ENCODE measurements around the gene ITGAL.
A peak's percentile ranks its signal among the peaks of the same experiment; 100 is the strongest.
"Not testable (repeated sequence)": the region's sequence is repeated elsewhere in the genome, so short reads cannot be mapped to it uniquely, and the experiment has no call there.

Gene ITGAL

GRCh38 chr16:30457256-30457655 is 15.3 kb upstream of the ITGAL start:
- Histone ChIP-seq H3K27me3 (ENCODE audit: control insufficient read depth in 5 of 5, insufficient read depth in 4 of 5, low read length in 5 of 5) (no peaks in the 10 kb centered on the region), H3K36me3 (ENCODE audit: control insufficient read depth in 5 of 5, insufficient read depth in 5 of 5, low read length in 5 of 5) (no peaks in the 10 kb centered on the region), H3K4me3 (ENCODE audit: low read depth in 1 of 5, low read length in 5 of 5) (no peak overlapping the region), H3K9ac (ENCODE audit: low read length in 5 of 5) (no peak overlapping the region), H3K4me1 (ENCODE audit: control insufficient read depth in 5 of 5, insufficient read depth in 5 of 5, low read length in 5 of 5) (peaks cover 0 to 7% (median 3%) of the 10 kb centered on the region in 5 donors), H3K27ac (ENCODE audit: low read depth, low read length) (no peak overlapping the region), H3K9me3 (ENCODE audit: control insufficient read depth in 5 of 5, low read length in 5 of 5) (no peaks in the 10 kb centered on the region)

DNA sequence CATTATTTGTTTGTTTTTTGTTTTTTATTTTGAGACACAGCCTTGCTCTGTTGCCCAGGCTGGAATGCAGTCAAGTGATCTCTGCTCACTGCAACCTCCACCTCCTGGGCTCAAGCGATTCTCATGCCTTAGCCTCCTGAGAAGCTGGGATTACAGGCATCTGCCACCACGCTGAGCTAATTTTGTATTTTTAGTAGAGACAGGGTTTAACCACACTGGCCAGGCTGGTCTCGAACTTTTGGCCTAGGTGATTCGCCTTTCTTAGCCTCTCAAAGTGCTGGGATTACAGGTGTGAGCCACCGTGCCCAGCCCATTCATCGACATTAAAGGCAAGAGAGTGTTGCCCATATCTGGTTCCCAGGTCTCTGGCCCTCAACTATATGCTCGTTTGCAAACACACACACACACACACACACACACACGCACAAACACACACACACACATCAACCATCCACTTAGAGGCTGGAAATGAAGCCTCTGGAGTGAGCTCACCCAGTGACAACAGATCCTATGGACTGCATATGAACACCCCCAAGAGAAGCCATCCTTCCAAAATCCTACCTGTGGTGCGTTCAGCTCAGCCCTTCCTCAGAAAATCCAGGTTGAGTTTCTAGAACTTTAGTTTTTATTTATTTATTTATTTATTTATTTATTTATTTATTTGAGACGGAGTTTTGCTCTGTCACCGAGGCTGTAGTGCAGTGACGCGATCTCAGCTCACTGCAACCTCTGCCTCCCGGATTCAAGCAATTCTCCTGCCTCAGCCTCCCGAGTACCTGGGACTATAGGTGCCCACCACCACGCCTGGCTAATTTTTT is 14.6 kb upstream of the ITGAL start:
- H3K4me1 ChIP-seq (ENCODE audit: control insufficient read depth in 5 of 5, insufficient read depth in 5 of 5, low read length in 5 of 5): peaks cover 0 to 7% (median 3%) of the 10 kb centered on the region in 5 donors

DNA sequence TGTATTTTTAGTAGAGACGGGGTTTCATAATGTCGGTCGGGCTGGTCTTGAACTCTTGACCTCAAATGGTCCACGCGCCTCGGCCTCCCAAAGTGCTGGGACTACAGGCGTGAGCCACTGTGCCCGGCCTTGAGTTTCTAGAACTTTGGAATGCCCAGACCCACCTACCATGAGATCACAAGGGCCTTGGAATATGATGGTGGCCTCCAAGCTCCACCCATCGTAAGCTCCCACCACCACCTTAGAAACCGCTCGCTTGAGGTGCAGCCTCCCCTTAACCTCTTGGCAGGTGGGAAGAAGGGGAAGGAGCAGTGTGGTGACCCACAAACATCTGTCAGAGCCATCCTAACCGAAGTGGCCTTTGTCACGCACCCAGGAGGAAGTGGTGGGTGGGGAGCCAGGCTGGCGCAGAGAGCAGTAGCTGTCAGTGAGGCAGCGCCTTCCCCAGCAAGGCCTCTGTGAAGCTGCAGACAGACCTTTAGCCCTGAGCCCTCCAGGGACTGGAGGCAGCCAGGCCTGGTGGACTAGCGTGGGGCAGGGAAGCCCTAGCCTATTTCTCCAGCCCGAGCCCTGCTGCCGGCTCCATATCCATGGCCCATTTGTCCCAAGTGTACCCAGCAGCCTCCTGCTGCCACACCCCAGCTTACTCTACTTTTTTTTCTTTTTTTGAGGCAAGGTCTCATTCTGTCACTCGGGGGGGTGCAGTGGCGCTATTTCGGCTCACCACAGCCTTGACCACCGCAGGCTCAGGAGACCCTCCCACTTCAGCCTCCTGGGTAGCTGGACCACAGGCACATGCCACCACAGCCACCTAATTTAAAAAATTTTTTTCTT is 13.8 kb upstream of the ITGAL start:
- Histone ChIP-seq H3K9me3 (ENCODE audit: control insufficient read depth in 5 of 5, low read length in 5 of 5) (no peaks in the 10 kb centered on the region), H3K4me1 (ENCODE audit: control insufficient read depth in 5 of 5, insufficient read depth in 5 of 5, low read length in 5 of 5) (peaks cover 0 to 7% (median 3%) of the 10 kb centered on the region in 5 donors), H3K4me3 (ENCODE audit: low read depth in 1 of 5, low read length in 5 of 5) (no peak overlapping the region), H3K9ac (ENCODE audit: low read length in 5 of 5) (no peak overlapping the region), H3K27ac (ENCODE audit: low read depth, low read length) (no peak overlapping the region), H3K27me3 (ENCODE audit: control insufficient read depth in 5 of 5, insufficient read depth in 4 of 5, low read length in 5 of 5) (no peaks in the 10 kb centered on the region), H3K36me3 (ENCODE audit: control insufficient read depth in 5 of 5, insufficient read depth in 5 of 5, low read length in 5 of 5) (no peaks in the 10 kb centered on the region)

More for the DNA sequence above, 14.6 kb upstream of the ITGAL start:
- Histone ChIP-seq H3K4me3 (ENCODE audit: low read depth in 1 of 5, low read length in 5 of 5) (no peak overlapping the region), H3K9ac (ENCODE audit: low read length in 5 of 5) (no peak overlapping the region), H3K36me3 (ENCODE audit: control insufficient read depth in 5 of 5, insufficient read depth in 5 of 5, low read length in 5 of 5) (no peaks in the 10 kb centered on the region), H3K9me3 (ENCODE audit: control insufficient read depth in 5 of 5, low read length in 5 of 5) (no peaks in the 10 kb centered on the region), H3K27me3 (ENCODE audit: control insufficient read depth in 5 of 5, insufficient read depth in 4 of 5, low read length in 5 of 5) (no peaks in the 10 kb centered on the region), H3K27ac (ENCODE audit: low read depth, low read length) (no peak overlapping the region)

DNA sequence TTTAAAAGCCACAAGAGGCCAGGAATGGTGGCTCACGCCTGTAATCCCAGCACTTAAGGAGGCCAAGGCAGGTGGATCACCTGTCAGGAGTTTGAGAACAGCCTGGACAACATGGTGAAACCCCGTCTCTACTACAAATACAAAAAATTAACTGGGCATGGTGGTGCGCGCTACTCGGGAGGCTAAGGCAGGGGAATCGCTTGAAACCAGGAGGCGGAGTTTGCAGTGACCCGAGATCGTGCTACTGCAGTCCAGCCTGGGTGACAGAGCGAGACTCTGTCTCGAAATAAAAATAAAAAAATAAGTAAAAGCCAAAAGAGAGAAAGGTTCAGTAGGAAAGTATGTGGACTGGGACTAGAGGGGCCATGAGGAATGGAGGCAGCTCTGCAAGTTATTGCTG is 13.1 kb upstream of the ITGAL start:
- Histone ChIP-seq H3K9ac (ENCODE audit: low read length in 5 of 5) (no peak overlapping the region), H3K4me3 (ENCODE audit: low read depth in 1 of 5, low read length in 5 of 5) (no peak overlapping the region), H3K27me3 (ENCODE audit: control insufficient read depth in 5 of 5, insufficient read depth in 4 of 5, low read length in 5 of 5) (no peaks in the 10 kb centered on the region), H3K9me3 (ENCODE audit: control insufficient read depth in 5 of 5, low read length in 5 of 5) (no peaks in the 10 kb centered on the region), H3K27ac (ENCODE audit: low read depth, low read length) (no peak overlapping the region), H3K4me1 (ENCODE audit: control insufficient read depth in 5 of 5, insufficient read depth in 5 of 5, low read length in 5 of 5) (peaks cover 0 to 7% (median 3%) of the 10 kb centered on the region in 5 donors), H3K36me3 (ENCODE audit: control insufficient read depth in 5 of 5, insufficient read depth in 5 of 5, low read length in 5 of 5) (no peaks in the 10 kb centered on the region)

- H3K9me3 ChIP-seq (ENCODE audit: control insufficient read depth in 5 of 5, low read length in 5 of 5); H3K9ac ChIP-seq (ENCODE audit: low read length in 5 of 5); H3K27me3 ChIP-seq (ENCODE audit: control insufficient read depth in 5 of 5, insufficient read depth in 4 of 5, low read length in 5 of 5); H3K36me3 ChIP-seq (ENCODE audit: control insufficient read depth in 5 of 5, insufficient read depth in 5 of 5, low read length in 5 of 5); H3K27ac ChIP-seq (ENCODE audit: low read depth, low read length); H3K4me1 ChIP-seq (ENCODE audit: control insufficient read depth in 5 of 5, insufficient read depth in 5 of 5, low read length in 5 of 5); H3K4me3 ChIP-seq (ENCODE audit: low read depth in 1 of 5, low read length in 5 of 5): not testable (repeated sequence)
Measured at GRCh38 chr16:30461426-30461825, 11.1 kb upstream of the ITGAL start.

DNA sequence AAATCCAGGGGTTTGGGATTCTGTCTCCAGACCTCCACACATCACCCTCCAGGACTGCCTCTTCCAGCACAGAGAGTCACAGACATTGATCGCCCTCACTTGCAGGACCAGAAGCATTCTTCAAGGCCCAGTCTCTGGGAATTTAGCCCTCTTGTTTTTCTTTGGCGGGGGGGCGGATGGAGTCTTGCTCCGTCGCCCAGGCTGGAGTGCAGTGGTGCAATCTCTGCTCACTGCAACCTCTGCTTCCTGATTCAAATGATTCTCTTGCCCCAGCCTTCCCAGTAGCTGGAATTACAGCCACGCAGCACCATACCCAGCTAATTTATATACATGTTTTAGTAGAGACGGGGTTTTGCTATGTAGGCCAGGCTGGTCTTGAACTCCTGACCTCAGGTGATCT is 8.5 kb upstream of the ITGAL start:
- peaks cover 0 to 3% (median under 1%) of the 10 kb centered on the region in 5 donors for H3K4me1 ChIP-seq (ENCODE audit: control insufficient read depth in 5 of 5, insufficient read depth in 5 of 5, low read length in 5 of 5)
- no peaks in the 10 kb centered on the region for H3K9me3 ChIP-seq (ENCODE audit: control insufficient read depth in 5 of 5, low read length in 5 of 5)
- H3K4me3 ChIP-seq (ENCODE audit: low read depth in 1 of 5, low read length in 5 of 5): no peak overlapping the region
- no peaks in the 10 kb centered on the region for H3K27me3 ChIP-seq (ENCODE audit: control insufficient read depth in 5 of 5, insufficient read depth in 4 of 5, low read length in 5 of 5)
- no peak overlapping the region for H3K9ac ChIP-seq (ENCODE audit: low read length in 5 of 5)
- no peaks in the 10 kb centered on the region for H3K36me3 ChIP-seq (ENCODE audit: control insufficient read depth in 5 of 5, insufficient read depth in 5 of 5, low read length in 5 of 5)
- H3K27ac ChIP-seq (ENCODE audit: low read depth, low read length): no peak overlapping the region

- Histone ChIP-seq H3K36me3 (ENCODE audit: control insufficient read depth in 5 of 5, insufficient read depth in 5 of 5, low read length in 5 of 5) (no peaks in the 10 kb centered on the region), H3K9me3 (ENCODE audit: control insufficient read depth in 5 of 5, low read length in 5 of 5) (peaks cover 0 to 2% (median 0%) of the 10 kb centered on the region in 5 donors), H3K4me3 (ENCODE audit: low read depth in 1 of 5, low read length in 5 of 5) (no peak overlapping the region), H3K27ac (ENCODE audit: low read depth, low read length) (no peak overlapping the region), H3K4me1 (ENCODE audit: control insufficient read depth in 5 of 5, insufficient read depth in 5 of 5, low read length in 5 of 5) (peaks cover 0 to 17% (median 3%) of the 10 kb centered on the region in 5 donors), H3K9ac (ENCODE audit: low read length in 5 of 5) (no peak overlapping the region), H3K27me3 (ENCODE audit: control insufficient read depth in 5 of 5, insufficient read depth in 4 of 5, low read length in 5 of 5) (peaks cover 7 to 17% (median 11%) of the 10 kb centered on the region in 5 donors)
Measured at GRCh38 chr16:30470170-30470512, 2.4 kb upstream of the ITGAL start.

GRCh38 chr16:30470632-30470995 is 1.9 kb upstream of the ITGAL start:
- peaks cover 0 to 2% (median 0%) of the 10 kb centered on the region in 5 donors for H3K9me3 ChIP-seq (ENCODE audit: control insufficient read depth in 5 of 5, low read length in 5 of 5)
- H3K36me3 ChIP-seq (ENCODE audit: control insufficient read depth in 5 of 5, insufficient read depth in 5 of 5, low read length in 5 of 5): no peaks in the 10 kb centered on the region
- peaks cover 0 to 17% (median 3%) of the 10 kb centered on the region in 5 donors for H3K4me1 ChIP-seq (ENCODE audit: control insufficient read depth in 5 of 5, insufficient read depth in 5 of 5, low read length in 5 of 5)
- H3K4me3 ChIP-seq (ENCODE audit: low read depth in 1 of 5, low read length in 5 of 5): no peak overlapping the region
- no peak overlapping the region for H3K9ac ChIP-seq (ENCODE audit: low read length in 5 of 5)
- H3K27me3 ChIP-seq (ENCODE audit: control insufficient read depth in 5 of 5, insufficient read depth in 4 of 5, low read length in 5 of 5): peaks cover 7 to 20% (median 13%) of the 10 kb centered on the region in 5 donors
- H3K27ac ChIP-seq (ENCODE audit: low read depth, low read length): no peak overlapping the region

GRCh38 chr16:30473231-30474073 is 910 bp downstream of the ITGAL start:
- H3K4me3 ChIP-seq (ENCODE audit: low read depth in 1 of 5, low read length in 5 of 5): peak overlapping the region in 2 of 5 donors; percentile 18 to 28
- H3K9ac ChIP-seq (ENCODE audit: low read length in 5 of 5): no peak overlapping the region
- H3K27me3 ChIP-seq (ENCODE audit: control insufficient read depth in 5 of 5, insufficient read depth in 4 of 5, low read length in 5 of 5): peaks cover 7 to 20% (median 13%) of the 10 kb centered on the region in 5 donors
- H3K27ac ChIP-seq (ENCODE audit: low read depth, low read length): no peak overlapping the region
- peaks cover 0 to 2% (median 0%) of the 10 kb centered on the region in 5 donors for H3K9me3 ChIP-seq (ENCODE audit: control insufficient read depth in 5 of 5, low read length in 5 of 5)
- H3K36me3 ChIP-seq (ENCODE audit: control insufficient read depth in 5 of 5, insufficient read depth in 5 of 5, low read length in 5 of 5): no peaks in the 10 kb centered on the region
- H3K4me1 ChIP-seq (ENCODE audit: control insufficient read depth in 5 of 5, insufficient read depth in 5 of 5, low read length in 5 of 5): peaks cover 0 to 17% (median 3%) of the 10 kb centered on the region in 5 donors
